GM11168 (cell line): ENCODE data around the gene GCLC.
"Not testable (repeated sequence)": the region's sequence is repeated elsewhere in the genome, so short reads cannot be mapped to it uniquely, and the experiment has no call there.

ENCODE experiments used
- in situ Hi-C: fragments of 300-500 bp; cut with MboI; formaldehyde crosslinking; loops from one replicate; pipeline ENCODE4 v1.12.0; 2022; ENCODE audit warnings: low sequenced_read_pairs; ENCODE audit not compliant: unreplicated experiment

GCLC gene

GRCh38 chr6:53544470-53545308 is at the start of gene GCLC:
TSS of gene GCLC (minus strand) at chr6:53545101. CDS start at chr6:53544645, 456 bp downstream.
- in situ Hi-C loops, result no loop called here

- in situ Hi-C loops, result no loop called here
Observed at GRCh38 chr6:53594596-53594995, 49.7 kb upstream of the GCLC start.

- in situ Hi-C loops, result no loop called here
Observed at GRCh38 chr6:53593001-53593488, 48.1 kb upstream of the GCLC start.

GRCh38 chr6:53591873-53592272 is 47.0 kb upstream of the GCLC start:
- in situ Hi-C loops, result no loop called here

- in situ Hi-C loops, result no loop called here
Observed at GRCh38 chr6:53588816-53589509, 44.1 kb upstream of the GCLC start.

GRCh38 chr6:53587291-53587690 is 42.4 kb upstream of the GCLC start:
- in situ Hi-C loops, result no loop called here

- in situ Hi-C loops, result no loop called here
Observed at GRCh38 chr6:53585208-53585900, 40.5 kb upstream of the GCLC start.

- in situ Hi-C loops, result no loop called here
Observed at GRCh38 chr6:53584726-53585125, 39.8 kb upstream of the GCLC start.

- in situ Hi-C loops, result no loop called here
Observed at GRCh38 chr6:53583451-53583850, 38.5 kb upstream of the GCLC start.

GRCh38 chr6:53582963-53583362 is 38.1 kb upstream of the GCLC start:
- in situ Hi-C loops, result no loop called here

- in situ Hi-C loops, result no loop called here
Observed at GRCh38 chr6:53581856-53582255, 37.0 kb upstream of the GCLC start.

GRCh38 chr6:53581173-53581773 is 36.4 kb upstream of the GCLC start:
- in situ Hi-C loops, result no loop called here

- in situ Hi-C loops, result no loop called here
Observed at GRCh38 chr6:53579338-53579737, 34.4 kb upstream of the GCLC start.

- in situ Hi-C loops, result no loop called here
Observed at GRCh38 chr6:53578371-53578770, 33.5 kb upstream of the GCLC start.

- in situ Hi-C loops, result no loop called here
Observed at GRCh38 chr6:53573299-53573698, 28.4 kb upstream of the GCLC start.

GRCh38 chr6:53572379-53572778 is 27.5 kb upstream of the GCLC start:
- in situ Hi-C loops, result not testable (repeated sequence)

GRCh38 chr6:53568776-53569616 is 24.1 kb upstream of the GCLC start:
- in situ Hi-C loops, result no loop called here

- in situ Hi-C loops, result no loop called here
Observed at GRCh38 chr6:53567701-53568100, 22.8 kb upstream of the GCLC start.

GRCh38 chr6:53566755-53567154 is 21.9 kb upstream of the GCLC start:
- in situ Hi-C loops, result no loop called here

GRCh38 chr6:53565886-53566285 is 21.0 kb upstream of the GCLC start:
- in situ Hi-C loops, result no loop called here
